Nucleus accumbens (tissue), 56 donors: ENCODE measurements around the gene LRRC47.
A peak's percentile ranks its signal among the peaks of the same experiment; 100 is the strongest.
"Not testable (repeated sequence)": the region's sequence is repeated elsewhere in the genome, so short reads cannot be mapped to it uniquely, and the experiment has no call there.

ENCODE experiments used
- DNase-seq, 56 donors: peaks; one replicate each; lab custom pipeline; 2025; lab: John Stamatoyannopoulos, UW

Gene LRRC47

DNA sequence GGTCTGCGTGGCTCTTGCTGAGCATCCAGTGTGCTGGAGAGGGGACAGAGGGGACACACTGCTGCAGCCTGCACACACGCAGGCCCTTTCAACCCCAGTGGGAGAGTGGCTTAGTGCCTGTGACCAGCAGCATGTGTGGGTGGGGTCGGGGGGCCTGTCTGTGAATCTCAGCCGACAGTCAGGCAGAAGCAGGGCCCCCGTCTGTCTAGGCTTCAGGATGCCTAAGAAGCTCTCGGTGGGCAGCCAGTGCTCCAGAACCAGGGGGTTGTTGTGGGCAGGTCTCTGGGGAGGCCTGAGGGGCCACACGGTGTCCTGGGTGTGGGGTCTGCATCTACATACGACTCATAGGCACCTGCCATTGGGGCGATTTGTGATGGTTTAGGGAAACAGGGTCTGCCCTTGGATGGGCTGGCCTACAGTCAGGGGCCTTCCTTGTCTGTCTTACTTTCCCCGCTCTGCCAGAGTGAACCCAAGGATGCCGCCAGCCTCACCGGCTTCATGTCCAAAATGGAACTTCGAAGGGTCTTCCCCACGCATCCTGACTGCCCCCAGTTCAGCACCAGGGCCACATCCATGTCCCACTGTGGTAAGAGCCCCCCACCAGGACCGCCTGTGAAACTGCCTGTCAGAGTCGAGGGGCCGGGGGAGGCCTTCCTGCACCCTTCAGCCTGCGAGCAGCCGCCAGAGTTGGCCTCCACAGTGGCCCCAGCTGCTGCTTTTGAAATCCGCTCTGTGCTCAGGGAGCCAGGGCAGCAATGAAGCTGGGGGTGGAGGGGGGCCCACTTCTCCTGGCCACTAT is 42.4 kb downstream of the LRRC47 start:
- no peak for DNase-seq

DNA sequence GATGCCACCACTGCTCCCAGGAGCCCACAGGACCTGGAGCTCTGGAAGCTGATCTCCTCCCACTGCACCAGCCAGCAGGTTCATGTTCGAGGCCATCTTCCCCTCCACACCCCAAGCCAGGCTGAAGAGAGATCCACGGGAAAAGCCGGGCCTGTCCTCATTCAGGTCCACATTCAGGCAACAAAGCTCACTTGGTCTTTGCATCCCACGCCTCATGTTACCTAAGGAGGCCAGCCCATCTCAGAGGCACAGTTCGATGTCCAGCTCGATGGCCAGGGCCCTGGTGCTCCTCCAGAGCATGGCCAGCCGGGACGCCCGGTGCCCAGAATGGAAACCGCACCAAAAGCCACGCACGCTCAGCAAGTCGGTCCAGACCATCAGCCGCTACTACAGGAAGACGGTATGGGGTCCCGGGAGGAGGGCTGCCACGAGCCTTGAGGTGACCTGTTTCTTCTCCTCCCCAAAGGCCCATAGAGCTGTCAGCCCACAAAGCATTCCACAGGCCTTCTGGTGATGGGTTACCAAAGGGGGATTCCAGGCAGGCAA is 43.8 kb downstream of the LRRC47 start, which contains the start of gene CCDC27:
Gene CCDC27 (plus strand): TSS at position 51 of the 546 bp plus-strand sequence. CDS start 32 bp downstream, at position 83.
- DNase-seq = no peak

DNA sequence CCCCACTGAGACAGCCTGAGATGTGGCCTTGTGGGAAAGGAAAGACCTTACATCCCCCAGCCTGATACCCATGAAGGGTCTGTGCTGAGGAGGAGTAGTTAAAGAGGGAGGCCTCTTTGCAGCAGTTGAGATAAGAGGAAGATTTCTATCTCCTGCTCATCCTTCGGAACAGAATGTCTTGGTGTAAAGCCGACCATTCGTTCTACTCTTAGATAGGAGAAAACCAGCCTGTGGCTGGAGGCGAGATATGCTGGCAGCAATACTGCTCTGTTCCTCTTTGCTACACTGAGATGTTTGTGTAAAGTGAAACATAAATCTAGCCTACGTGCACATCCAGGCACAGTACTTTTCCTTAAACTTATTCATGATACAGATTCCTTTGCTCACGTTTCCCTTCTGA is 45.6 kb downstream of the LRRC47 start:
- DNase-seq = no peak

DNA sequence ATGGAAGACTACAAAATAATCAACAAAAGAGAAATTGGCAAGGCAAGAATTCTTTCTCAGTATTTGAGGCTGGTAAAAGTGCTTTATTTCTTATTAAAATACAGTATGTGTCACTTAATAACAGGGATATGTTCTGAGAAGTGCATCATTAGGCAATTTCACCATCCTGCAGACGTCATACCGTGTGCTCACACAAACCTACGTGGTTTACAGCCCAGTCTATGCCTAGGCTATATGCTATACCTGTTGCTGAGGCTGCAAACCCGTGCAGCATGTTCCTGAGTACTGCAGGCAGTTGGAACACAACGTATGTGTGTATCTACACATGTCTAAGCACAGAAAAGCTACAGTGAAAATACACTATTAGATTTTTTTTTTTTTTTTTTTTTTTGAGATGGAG is 46.8 kb downstream of the LRRC47 start:
- no peak for DNase-seq

DNA sequence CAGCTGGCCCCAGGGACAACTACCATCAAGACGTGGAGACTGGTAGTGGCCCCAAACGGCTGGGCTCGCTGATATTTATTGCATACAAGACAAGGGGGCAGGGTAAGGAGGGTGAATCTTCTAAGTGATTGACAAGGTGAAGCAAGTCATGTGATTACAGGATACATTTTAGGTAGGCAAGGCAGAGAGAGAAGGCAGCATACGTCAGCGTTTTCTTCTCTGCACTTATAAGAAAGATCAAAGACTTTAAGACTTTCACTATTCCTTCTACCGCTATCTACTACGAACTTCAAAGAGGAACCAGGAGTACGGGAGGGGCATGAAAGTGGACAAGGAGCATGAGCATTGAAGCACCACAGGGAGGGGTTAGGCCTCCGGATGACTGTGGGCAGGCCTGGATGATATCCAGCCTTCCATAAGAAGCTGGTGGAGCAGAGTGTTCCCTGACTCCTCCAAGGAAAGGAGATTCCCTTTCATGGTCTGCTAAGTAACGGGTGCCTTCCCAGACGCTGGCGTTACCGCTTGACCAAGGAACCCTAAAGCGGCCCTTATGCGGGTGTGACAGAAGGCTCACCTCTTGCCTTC is 47.9 kb downstream of the LRRC47 start:
- DNase-seq = not testable (repeated sequence)

DNA sequence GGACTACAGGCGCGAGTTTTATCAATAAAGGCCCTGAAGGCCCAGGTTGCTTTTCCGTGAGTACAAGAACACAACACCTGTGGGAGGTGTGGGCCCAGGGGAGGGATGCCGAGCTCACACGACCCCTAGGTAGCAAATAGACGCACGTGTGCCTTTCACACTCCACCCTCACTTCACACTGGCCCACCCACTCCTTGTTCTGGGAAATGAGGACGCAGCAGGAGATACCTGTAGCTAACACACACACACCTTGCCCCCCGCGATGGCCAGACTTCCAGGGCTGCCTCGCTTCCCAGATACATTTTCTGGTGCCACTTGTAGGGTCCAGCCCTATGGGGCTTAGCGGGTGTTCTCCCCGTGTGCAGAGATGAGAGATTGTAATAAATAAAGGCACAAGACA is 48.4 kb downstream of the LRRC47 start:
- DNase-seq = no peak

DNA sequence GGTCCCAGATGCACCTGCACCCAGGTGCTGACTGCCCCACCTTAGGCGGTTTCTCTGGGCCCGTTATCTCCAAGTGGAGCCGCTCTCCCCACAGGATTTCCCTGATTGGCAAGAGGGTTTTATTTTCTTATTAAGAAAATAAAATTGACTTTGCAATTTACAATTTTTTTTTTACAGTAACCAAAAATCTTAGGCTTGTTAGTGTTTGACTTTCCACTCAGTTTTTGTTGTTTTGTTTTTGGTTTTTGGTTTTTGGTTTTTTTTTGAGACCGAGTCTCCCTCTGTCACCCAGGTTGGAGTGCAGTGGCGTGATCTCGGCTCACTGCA is 48.8 kb downstream of the LRRC47 start:
- no peak for DNase-seq

DNA sequence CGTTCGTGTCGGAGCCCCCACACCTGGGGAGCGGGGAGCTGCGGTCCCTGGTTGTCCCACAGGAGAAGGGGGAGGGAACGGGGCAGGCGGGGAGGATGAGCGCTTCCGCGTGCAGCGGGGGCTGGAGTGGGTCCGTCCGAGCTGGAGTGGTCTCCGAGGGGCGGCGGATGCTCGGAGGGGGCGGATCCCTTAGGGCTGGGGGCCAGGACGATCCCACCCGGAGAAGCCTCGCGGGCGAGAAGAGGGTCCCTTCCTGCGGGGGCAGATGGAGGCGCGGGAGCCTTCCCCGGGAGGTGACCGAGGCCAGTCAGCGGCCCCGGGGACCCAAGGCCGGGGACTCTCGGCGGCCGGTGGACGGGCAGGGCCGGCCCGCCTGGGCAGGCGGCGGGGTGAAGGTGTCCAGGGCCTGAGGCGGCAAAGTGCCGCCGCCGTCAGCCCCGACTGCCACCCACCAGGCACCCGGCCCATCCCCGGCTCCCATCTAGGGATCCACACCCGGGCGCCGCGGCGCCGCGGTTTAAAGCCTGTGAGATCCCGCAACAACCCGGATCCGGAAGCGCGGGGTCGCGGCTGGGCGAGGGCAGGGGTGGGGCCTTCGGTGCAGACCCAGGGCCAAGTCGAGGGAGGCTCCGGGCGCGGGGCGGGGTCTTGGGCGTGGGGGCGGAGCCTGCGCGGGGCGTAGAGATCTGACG is 49.3 kb downstream of the LRRC47 start:
- peak in 55 of 56 donors; percentile 35 to 95 (median 80) for DNase-seq

DNA sequence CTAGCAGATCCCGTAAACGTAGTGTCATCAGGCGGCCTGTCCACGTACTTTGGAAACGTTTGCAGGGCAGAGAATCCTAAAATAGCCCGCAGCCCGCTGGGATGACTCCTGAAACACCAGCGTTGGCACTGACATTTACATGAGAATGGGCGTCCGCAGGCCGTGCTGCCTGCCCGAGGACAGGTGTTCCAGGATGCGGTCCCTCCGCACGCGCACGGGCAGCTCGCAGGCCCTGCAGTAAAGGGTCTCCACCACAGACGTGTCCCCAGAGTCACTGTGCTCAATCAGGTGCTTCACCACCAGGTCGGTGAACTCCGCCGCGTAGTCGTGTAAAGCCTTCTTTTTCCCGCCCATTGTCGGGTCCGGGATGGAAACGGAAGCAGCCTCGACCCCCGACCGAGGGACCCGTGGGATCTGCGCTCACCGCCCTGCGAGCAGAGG is 49.9 kb downstream of the LRRC47 start:
- no peak for DNase-seq

DNA sequence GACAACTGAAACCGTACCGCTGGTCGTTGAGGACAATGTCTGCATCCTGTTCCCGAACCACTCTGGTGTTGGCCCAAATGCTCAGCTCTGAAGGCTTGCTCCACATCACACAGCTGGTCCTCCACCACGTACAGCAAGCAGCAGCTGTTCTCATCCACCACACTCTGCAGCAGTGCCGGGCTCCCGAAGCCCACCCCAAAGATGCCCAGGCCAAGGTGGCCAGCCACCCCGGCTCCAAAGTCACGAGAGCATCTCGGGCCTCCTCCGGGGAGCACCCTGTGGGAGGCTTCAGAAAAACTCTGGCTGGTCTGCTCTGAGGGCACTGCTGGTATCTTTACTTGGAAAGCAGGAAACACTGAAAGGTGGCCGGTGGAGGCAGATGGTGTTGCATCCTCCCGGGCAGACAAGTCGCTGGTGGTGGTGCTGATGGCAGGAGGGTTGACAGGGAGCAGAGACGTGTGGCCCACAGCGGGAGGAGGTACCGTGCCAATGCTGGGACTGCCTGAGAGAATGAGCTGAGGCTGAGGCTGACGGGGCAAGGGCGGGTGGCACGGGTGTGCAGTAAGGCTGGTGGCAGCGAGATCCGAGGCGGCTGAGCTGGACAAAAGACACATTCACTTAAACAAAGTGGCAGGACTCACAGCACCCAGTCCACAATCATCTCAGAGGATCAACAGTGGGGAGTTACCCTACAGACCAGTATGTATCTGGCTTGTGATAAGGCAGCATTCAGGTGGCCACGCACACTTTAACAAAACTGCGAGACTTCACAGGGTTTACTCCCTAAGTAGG is 50.5 kb downstream of the LRRC47 start:
- peak in 17 of 56 donors; percentile 6 to 42 (median 23) for DNase-seq

DNA sequence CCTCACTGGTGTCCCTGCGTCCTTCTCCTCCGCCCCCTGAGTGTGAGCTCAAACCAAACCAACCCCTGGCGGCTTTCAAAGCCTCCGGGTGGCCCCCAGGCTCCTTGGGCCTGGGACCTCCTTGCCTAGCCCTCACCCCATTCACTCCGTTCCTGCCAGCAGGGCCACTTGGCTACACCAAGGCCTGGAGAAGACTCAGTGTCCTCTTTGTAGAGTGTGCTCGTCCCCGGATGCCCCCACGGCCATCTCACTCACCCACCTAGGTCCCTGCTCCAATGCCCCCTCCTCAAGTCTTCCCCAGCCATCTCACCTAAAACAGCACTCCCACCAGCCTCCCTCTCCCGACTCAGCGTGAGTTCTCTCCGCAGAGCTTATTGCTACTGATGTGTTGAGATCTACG is 51.2 kb downstream of the LRRC47 start:
- no peak for DNase-seq

DNA sequence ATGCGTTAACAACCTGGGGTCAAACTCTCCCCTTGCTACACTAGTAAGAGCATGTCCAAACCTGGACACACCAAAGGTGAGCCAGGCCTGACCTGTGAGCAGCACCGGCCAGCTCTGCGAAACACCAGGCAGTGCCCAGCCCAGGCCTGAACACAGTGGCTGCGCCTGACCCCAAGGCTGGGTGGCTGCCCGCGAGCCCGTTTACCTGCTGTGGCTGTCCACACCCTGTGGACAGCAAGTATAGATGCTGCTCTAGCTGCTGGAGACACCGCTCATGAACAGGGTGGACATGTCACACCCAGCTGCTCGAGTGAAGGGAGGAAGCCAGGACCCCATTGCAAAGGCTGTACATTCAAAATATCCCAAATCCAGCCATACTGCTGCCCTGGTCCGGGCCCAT is 51.7 kb downstream of the LRRC47 start:
- DNase-seq = no peak

DNA sequence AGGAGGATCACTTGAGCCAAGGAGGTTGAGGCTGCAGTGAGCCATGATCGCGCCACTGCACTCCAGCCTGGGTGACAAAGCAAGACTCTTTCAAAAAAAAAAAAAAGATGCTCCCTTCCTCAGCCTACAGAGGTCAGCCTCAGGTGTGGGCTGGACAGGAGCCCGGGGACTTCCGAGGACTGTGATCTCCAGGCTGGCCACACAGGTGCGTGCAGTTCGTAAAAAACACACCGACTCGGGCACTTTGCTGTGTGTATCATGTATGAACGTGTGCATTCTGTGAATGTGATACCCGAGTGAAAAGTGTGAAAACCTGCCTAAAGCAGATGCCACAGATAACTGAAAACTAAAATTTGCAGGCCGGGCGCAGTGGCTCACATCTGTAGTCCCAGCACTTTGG is 52.5 kb downstream of the LRRC47 start:
- DNase-seq = no peak

DNA sequence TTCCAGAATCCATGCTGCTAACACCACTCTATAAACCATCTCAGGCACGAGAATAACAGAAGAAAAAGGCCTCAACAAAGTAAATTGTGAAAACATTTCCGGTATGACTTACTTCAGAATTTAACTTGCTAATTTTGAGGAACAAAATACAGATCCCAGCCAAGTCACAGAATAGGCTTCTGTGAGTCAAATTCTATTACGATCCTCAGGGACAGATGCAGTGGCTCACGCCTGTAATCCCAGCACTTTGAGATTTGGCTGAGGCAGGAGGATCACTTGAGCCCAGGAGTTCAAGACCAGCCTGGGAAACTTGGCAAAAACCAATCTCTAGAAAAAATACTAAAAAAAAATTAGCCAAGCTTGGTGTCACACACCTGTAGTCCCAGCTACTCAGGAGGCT is 52.9 kb downstream of the LRRC47 start:
- no peak for DNase-seq

DNA sequence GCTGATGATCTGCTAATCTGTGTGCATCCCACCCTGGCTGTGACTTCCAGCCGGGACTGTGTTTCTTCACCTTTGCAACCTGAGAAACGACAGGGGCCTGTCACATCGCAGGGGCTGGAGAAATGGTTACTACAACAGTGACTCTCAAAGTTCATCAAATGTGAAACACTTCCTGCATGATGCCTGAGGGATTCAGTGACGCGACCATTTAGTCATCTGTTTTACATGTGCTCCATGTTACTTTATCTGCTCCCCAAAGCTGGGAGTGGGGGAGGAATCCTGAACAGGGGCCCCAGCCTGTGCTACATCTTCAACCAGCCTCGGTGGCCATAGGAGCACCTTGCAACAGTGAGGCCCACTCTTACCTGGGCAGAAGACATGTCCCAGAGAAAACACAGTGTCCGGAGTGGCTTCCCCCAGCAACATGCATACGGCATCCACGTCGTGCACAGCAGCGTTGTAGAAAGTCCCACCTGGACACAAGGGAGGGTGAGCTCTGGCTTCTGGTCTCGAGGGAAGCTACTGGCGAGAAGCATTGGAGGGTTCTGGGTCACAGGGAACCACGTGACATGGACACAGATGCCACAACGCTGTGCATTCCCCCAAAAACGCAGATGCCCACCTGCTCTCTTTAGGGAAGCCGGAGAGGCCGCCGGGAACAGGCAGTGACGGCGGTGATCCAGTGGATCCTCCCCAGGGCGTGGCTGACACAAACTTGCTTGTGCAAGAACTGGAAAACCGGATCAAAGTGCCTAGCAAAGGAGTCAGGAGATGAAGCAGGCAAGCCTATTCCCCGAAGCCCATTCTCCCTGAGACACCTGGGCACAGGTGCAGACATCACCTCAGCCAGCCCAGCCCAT is 53.6 kb downstream of the LRRC47 start:
- no peak for DNase-seq

DNA sequence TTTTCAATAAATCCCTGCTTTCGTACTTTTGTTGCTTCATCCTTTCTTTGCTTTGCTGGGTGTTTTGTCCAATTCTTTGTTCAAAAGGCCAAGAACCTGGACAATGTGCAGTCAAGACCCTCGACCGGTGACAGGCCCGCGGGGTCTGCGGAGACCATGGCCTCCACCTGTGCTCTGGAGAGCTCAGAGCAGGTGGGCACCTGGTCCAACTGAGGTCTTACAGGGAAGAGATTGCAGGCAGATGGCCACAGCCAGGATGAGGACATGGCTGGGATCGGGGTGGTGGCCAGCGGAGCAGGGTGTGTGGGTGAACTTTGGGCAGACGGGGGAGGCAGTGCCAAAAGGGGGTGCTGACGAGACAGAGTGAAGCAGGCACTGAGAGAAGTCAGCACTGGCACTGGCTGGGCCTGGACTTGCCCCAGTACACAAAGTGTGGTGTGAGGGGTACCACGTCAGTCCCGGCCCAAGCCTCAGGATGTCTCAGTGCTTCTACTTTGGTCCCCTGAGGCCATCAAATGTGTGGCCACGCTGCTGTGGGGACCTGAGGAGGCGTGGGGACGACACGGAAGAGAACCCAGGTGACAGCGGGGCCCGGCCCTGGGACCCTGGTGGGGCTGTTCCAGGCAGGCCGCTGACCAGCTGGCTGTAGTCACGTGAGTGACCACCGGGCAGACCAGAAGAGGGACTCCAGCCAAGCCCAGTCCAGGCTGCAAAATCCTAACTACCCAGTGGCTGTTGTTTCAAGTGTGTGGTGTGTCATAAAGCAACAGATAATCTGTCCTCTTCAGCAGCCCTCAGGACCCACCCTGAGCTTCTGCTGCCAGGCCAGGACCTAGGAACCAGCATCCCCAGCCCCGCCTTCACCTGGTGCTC is 54.5 kb downstream of the LRRC47 start:
- DNase-seq = no peak

DNA sequence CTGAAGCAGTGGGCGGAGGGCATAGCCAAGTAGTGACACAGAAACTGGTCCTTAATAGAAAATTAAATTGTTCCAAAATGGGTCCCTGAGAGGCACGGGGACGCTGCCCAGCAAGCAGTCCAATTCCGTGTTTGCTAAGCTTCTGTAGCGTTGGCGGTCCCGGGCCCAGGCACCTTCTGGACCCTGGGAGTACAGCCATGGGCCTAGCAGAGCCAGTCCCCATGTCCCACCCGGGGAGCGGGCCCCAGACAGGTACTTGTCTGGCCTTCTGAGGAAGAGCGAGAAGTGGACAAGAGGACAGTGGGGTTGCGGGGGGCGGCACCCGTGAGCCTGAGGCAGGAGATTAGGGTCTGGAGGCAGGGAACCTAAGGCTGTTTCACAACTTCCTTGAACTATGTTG is 55.5 kb downstream of the LRRC47 start:
- DNase-seq = no peak

DNA sequence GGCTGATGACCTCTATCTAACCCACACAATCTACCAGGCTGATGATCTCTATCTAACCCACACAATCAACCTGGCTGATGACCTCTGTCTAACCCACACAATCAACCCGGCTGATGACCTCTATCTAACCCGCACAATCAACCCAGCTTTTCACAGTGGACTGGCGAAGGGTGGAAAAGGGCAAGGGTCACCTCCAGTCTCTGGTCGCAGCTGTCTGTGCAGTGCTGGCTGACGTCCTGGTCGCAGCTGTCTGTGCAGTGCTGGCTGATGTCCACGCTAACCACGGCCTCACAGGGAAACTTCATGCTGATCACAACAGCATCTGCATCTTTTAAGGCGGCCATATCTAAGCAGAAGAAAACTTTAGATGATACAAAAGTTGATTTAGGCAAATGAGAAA is 56.3 kb downstream of the LRRC47 start:
- peak in 10 of 56 donors; percentile 11 to 44 (median 24) for DNase-seq

DNA sequence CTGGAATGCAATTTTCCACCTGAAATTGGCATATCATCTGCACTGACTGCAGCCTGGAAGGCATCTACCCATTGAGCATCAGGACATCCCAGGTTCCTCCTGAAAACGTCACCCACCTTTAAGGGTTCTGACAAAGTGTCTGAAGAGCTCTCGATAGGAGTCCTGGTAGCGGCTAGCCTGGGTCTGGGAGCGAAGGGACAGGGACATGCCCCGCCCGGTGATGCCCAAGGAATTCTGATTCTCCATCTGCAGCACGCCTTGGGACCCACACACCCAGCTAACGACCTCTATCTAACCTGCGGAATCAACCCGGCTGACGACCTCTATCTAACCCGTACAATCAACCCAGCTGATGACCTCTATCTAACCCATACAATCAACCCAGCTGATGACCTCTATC is 57.4 kb downstream of the LRRC47 start:
- no peak for DNase-seq
